NCI-H748 treated with DMSO at 0.1 percent for 48 hours (cell line): ENCODE measurements around the gene MPL.
"Not testable (repeated sequence)": the region's sequence is repeated elsewhere in the genome, so short reads cannot be mapped to it uniquely, and the experiment has no call there.

Experiments used
- DNase-seq: peaks from one replicate; lab custom pipeline; 2025; lab: John Stamatoyannopoulos, UW

The MPL gene

DNA sequence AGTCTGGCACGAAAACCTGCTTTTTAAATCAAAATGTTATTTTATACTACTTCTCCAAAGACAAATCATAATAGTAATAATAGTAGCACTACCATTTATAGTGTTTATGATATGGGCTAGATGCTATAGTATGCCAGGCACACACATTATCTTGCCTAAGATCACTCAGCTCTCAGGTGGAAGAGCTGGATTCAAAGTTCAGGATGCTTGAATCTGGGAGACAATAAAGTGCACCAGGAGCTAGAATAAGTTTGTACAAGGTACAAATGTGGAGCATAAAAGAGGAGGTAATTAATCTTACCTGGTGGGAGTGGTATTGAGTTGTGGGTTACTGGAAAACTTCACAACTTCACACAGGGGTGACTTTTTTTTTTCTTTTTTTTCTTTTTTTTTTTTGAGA, 40.2 kb downstream of the MPL start:
- DNase-seq, result no peak

DNA sequence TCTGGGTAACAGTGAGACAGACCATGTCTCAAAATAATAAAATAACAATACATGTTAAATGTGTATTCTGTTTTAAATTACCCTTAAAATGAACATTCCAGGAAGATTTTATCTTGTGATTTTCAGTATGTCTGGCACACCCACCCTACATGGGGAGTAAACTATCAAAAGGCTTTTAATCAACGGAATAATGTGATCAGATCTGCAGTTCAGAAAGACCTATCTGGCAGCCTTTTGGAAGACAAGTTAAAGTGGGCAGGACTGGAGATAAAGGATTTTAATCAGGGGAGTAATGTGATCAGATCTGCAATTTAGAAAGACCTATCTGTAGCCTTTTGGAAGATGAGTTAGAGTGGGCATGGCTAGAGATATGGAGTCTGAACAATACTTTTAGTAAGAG, 41.9 kb downstream of the MPL start:
- DNase-seq, result no peak

DNA sequence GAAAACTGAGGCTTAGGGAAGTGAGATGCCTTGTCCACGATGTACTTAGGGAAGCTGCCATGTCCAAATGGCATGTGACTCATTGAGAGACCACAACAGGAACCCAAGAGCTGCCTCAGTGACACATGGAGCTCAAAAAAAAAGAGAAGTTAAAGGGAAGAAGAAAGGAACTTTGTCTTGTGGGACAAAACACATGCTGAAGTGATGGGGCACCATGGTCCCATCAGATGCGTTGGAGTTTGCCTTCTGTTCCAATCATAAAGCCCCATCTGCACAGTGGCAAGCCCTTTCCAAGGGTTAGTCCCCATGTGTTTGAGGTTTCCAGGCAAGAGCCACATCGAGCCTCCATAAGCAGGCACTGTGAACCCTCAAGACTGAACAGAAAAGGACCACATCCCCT, 44.0 kb downstream of the MPL start:
- DNase-seq, result no peak

DNA sequence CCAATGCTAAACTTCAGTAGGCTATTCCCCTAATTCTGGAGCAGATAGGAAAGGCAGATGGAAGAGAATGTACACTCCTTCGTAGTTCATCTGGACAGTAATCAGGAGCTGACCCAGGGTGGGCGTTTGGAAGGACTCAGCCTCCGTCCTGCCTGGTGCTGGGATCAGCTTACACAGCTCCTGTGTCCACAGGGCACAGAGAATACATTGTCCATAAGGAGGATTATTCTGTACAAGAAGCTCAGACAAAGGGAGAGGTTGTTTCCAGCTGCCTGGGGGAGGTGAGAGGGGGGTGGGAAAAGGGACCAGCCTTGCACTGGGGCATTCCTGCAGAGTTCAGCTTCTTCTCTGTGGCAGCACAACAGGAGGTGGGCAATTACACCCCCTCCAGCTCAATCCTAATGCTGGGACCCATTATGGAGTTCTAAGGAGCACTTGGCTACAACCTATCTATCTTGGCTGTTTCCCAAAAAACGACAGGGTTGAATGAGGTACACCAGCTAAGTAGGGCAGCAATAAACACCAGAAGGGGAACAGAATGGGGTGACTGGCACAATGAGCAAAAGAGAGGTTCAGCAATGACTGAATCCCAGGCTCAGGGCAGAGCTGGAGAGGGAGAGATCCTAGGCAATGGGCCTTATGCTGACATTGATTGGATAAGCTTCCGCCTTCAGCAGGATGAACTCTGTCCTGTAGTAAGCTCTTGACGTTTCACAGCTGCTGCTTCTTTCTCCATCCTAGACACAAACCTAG, 44.6 kb downstream of the MPL start:
- no peak for DNase-seq

DNA sequence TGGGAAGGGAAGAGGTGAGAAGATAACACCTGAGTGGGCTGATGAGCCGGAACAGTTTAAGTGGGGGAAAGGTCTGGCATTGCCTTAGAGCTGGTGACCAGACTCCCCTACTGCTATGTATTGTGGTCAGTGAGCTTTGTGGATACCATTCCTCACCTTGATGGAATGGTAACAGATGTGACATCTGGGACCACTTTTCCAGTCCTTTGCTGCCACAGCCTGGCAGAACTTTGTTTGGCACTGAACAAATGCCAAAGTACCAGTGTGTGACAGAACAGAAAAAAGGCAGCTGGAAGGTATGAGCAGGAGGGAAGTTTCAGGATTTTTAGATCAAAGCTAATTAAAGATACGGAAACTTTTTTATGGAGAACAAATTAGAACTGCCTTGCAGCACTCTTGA, 45.8 kb downstream of the MPL start:
- no peak for DNase-seq

DNA sequence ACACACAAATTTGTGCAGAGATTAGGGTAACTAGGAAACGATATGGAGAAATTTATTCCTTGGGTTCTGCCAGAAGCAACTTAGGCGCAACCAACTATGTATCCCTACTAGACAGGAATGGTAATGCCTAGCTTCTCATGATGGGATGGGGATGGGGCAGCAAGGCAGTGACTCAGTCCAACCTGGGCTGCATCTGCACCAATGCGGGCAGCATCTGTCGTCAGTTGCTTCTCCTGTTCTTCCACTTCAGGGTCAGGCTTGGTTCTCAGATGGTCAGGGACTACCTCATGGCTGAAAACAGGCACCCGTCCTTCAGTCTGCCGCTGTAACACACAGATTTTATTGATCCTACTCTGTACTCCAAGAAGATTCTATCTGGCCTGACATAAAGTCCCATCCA, 49.1 kb downstream of the MPL start:
- DNase-seq, result no peak

DNA sequence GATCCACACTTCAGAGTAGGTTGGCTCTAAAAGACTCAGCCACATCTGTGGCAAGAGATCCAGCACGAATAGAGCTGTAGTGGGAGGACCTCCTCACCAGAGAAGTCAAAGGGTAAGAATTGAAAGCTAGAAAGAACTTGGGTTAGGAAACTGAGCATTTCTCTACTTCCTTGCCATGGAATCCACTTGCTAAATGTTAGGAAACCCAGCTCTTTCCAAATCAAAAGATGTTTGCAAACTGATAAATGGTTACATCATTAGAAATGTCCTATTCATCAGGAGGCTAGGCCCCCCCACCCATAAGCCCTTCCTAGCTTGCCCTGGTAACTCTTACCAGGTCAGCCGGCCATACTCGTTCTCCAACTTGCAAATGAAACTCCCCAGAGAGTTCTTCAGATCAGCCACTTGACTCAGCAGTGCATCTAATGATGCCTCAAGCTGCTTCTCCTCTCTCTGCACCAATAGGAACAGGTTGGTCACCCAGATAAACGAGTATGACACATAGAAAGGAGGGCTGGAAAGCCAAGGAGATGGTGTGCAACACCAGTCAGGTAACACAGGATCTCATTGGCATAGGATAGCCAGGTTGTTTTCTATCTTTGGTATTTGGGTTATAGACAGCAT, 50.5 kb downstream of the MPL start:
- DNase-seq, result no peak

DNA sequence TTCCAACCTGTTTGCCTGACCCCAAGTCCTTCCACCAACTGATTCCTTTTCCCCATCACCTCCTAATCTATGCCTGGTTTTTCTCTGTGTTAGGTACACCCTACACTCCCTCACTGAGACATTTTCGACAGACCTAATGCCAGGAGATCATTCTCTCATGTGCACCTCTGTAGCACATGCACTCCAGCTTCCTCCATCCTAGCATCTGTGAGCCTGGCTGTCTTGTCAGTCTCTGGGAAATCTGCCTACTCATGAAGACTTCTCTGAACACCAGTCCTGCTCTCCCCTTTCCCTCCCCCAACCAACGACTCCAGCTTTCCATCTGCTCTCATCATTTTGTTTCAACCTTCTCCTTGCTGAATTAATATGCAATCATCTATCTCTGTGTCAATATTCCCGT, 51.0 kb downstream of the MPL start:
- DNase-seq, result no peak

DNA sequence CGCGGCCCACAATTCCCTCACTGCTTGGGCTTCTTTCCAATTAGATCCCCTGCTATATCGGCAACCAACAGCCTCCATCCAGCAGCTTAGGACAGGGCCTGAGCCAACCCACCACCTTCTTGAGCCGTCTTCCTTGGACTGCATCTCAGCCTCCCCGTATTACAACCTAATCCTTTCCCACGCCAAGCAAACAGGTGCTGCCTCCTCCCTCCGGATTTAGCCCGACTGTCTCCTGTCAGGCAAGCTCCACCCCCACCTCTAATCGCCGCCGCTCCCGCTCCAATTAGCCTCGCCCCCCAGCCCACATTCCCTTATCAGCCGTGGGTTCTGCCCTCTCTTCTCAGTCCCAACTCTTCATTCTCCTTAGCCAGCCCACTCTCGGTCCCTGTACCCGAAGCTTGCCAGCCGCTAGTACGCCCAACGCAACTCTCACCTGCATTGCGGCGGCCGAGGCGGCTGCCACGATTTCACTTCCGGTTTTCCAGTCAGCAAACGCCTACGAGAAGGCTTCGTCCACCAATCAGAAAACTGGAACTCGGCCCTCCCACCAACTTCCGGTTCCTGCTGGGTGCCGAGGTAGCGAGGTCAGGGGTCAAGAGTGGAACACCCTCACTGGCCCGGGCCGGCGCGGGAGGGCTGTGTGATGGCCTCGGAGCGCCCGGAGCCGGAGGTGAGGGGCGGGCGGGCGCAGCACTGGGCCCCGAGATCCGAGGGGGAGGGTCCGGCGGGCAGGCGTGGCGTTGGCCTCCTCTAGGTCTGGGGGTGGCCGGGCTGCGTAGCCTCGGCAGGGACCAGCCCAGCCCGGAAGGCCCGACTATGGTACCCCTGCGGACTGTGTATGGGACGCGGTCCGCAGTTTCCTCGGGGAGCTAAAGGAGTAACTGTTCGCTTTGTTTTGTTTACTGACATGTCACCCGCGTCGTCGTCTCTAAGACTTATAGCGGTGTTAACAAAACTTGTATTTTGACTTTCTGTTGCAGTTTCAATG, 52.0 kb downstream of the MPL start, which contains the start of the genes MED8 and SZT2:
Gene MED8, minus strand, starts transcription at position 475 of the 988 bp plus-strand sequence. Its CDS starts 36 bp downstream, at position 439.
Gene SZT2, plus strand, starts transcription at position 574 of the 988 bp plus-strand sequence. Its CDS starts 70 bp downstream, at position 644.
- peak; percentile 100 for DNase-seq

DNA sequence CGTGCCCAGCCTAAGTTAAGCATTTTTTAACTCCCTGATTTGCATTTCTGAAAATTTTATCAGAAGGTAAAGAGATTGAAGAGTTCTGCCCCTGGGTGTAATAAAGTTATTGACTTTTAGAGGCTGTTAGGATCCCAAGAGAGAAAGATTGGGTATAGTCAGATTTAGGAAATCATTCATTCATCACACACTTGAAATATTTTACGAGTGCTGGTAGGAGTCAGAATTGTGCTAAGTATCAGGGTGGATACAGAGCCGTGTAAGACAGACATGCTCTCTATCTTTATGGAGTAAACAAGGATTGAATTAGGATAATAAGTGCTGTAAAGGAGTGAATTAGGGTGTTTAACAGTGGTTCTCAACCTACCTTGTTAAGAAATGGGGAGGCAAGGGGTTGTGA, 55.1 kb downstream of the MPL start:
- DNase-seq, result no peak

DNA sequence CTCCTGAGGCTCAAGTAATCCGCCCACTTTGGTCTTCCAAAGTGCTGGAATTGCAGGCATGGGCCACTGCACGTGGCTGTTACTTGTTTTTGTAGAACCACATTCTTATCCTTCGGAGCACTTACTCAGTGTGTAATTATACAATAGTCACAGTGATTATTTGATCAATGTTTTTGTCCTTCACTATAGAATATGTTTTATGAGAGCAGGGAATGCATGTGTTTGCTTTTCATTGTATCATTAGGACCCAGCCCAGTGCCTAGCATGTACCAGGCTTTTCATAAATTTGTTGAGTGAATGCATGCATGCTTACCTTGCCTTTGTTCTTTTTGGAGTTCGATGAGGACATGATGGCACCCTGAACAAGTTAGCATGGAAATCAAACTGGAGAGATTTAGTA, 57.9 kb downstream of the MPL start:
- DNase-seq, result no peak

DNA sequence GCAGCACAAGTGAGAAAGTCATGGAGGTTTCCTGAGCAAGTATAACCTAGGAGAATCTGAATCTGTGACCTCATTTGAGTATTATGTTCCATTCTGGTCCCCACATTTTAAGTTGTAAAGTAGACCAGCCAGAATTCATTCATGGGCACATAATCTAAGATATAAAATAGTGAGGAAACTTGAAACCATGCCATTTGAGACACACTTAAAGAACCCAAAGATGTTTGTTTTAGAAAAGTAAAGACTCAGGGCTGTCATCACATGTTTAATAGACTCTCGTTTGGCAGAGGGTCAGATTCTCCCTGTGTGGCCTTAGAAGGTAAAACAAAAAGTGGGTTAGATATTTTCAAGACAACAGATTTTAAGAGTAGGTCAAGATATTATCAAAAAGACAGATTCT, 58.4 kb downstream of the MPL start:
- DNase-seq, result no peak

DNA sequence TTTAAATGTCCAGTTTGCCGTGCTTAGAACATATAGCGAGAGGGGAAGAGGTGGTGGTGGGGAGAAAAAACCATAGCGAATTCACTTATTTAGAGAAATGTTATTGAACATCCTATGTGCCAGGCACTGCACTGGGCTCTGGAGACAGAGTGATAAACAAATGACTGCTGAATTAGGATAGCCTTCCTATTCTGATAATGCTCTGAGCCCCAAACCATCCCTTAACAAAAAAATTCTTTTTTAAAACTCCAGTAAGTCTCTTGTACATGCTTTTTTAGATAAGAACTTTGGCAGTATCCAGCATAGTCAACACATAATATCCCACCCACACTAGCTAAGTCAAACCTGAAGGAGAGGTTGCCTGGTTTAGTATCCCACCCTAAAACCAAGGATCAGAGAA, 60.6 kb downstream of the MPL start:
- DNase-seq, result no peak

DNA sequence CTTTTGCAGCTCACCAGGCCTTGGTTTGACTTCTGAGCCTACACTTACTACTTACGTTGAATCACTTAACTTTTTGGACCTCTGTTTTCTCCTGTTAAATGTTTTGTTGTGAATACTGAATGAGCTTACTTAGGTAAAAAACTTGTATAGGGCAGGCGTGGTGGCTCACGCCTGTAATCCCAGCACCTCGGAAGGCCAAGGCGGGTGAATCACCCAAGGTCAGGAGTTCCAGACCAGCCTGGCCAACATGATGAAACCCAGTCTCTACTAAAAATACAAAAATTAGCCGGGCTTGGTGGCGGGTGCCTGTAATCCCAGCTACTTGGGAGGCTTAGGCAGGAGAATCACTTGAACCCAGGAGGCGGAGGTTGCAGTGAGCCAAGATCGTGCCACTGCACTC, 62.8 kb downstream of the MPL start:
- not testable (repeated sequence) for DNase-seq

DNA sequence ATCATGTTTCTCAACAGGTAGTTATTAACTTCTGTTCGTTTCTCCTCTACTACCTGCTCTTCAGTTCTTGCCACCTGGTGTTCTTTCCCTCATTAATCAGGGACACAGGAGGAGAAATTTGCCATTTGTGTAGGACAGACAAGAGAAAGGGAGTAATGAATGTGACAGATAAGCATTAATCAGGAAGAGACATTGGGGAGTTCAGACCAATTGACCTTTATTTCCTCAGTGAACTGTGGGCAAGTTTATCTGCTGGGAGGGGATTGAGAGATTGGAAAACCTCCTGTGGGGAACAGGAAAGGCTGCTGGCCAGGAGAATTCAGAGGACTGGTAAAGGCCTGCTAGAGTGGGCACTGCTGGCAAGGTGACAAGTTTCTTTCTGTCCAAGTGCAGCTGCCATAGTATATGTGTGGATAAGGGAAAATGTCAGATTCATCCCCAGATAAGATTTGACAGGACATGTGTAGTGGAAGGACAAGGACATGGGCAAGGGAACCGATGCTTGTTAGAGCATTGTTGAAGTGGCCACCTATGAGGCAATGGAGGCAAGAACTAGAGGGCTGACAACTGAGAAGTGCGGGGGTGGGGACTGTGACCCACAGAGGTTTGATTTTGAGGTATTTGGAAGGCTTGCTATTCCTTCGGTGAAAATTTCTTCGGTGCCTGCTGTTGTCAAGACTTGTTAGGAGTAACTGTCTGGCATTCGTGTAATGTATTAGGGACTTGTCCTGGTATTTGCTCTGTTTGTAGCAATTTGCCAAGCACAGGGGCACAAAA, 64.7 kb downstream of the MPL start:
- DNase-seq, result no peak
